ENCODE data around the gene BNC1.
"Not testable (repeated sequence)": the region's sequence is repeated elsewhere in the genome, so short reads cannot be mapped to it uniquely, and the experiment has no call there.

Gene BNC1

DNA sequence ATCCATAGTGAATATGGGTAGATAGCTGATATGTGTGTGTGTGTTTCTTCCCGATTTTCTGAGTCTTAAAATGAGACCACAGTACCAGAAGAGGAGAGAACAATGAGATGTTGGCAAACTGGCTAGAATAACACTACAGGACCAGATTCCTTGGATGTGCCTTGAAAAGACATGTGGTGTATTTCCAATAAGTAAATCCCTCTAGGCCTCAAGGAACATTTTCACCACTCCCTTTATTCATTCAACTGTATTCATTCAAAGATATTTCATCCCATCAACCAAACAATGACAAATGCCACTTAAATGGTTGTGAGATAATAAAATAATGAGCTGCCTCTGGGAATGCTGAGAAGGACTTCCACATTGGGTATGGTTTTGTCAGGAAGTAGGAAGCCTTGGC is 8.7 kb upstream of the BNC1 start:
- DNase-seq (ENCODE audit: low read depth), result no peak

DNA sequence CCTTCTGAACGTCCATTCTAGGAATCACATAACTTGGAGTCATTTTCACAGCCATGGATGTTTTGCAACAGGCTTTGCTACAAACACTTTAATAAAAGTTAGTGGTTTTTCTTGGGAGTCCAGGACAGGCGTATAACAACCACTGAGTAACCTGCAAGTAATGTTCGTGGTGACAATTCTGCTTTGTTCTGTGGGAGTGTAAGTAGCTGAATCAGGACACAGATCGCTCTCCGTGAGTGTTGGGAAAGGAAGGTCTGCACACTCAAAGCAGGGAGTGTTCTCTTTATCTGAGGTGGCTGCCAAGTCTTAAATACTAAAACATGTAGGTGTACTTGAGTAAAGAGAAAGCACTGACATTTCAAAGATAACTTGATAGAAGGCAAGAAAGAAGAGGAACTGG is 7.9 kb upstream of the BNC1 start:
- DNase-seq (ENCODE audit: low read depth), result no peak

DNA sequence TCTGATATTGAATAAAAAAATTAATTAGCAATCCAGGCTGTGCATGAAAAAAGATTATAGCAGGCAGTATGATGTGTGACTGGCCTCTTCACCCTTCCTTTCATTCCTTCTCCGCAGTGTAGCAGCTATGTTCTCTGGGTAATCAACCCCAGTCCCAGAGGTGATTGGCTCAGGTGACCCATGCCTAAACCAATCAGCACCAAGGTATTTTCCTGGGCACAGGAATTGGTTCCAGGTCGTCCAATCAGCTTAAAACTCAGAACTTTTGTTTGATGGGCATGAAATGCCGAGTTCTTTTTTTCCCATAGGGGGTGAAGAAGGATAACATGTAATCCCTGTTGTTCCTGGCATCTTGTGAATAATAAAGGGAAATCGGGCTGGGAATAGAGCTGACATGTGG is 5.8 kb upstream of the BNC1 start:
- no peak for DNase-seq (ENCODE audit: low read depth)

DNA sequence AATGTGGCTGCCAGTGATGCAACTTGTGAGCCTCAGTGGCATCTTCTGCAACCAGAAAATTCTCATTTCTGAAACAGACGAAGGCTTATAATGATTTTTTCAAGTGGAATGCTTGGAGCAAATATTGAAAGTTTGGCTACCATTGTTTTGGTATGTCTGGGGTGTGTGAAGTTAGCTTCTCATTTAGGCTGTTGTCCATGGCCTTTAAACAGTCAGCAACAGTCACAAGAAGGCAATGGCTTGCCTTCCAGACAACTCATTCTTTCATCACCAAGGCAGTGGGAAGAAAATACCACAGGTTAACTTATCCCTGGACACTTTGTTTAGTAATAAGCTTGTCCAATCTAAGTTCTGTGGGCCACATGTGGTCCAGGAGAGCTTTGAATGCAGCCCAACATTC is 4.7 kb upstream of the BNC1 start:
- peak; percentile 34 for DNase-seq (ENCODE audit: low read depth)

DNA sequence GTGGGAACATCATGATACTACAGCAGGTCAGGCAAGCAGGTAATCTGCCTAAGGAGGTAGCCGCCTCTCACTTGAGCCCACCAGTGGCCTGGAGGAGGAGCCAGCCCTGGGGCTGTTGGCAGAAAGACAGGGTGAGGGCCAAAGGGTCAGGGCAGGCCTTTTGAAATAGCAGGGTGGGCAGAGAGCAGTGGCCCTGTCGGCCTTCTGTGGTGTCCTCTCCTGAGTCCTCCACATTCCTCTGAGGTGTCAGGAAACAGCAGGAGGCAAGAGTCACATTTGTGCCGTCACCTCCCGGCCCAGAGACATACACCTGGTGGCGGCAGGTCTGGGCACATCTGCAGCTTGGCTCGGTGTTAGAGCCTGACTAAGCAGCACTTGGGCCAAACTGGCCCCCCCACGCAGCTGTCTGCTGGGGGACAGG is 3.9 kb upstream of the BNC1 start:
- no peak for DNase-seq (ENCODE audit: low read depth)

DNA sequence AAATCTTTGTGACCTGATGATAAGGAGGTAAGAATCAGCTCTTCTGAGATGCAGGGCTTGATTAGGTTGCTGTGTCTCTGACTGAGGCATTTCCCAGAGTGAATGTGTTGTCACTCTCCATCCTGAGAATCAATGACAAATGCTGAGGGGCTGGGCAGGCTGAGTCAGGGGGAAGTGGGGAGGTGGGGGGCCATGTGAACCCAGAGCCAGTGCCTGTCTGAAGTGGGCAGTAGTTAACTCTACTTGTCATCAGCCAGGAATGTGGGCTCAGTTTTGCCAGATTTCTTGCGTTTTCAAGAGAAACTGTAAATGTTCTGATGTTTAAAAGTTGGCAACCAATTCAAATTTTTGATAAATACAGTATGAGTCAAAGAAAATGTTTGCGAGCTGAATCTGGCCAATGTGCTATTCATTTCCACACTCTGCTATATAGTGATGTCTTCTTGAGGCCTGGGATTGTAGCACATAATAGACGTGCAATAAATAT is 3.1 kb upstream of the BNC1 start:
- peak; percentile 91 for DNase-seq (ENCODE audit: low read depth)

DNA sequence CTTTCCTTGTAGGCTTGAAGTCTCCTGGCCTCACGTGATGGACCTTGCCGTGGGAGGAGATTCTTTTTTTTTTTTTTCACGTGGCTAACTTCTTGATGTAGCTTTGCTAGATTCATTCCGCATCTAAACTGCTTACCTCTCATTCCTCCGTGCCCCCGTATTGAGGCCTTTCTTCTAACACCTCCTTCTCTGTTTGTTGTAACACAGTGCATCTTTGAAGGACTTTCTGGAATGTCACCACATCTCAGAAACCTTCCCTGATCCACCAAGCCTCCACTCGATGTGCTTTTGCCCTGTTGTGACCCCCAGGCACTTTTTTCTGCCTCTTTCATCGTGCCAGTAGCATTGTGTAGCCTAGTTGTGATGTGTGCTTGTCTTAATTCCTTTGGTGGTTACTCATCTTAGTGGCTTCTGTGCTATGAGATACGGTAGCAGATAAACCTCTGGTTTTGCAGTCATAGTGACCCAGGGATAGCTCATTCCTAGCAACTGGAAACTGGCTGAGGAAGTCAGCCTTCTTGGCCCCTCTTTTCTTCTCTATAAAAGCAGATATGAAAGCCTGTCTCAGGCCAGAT is 1.6 kb upstream of the BNC1 start:
- peak; percentile 47 for DNase-seq (ENCODE audit: low read depth)

DNA sequence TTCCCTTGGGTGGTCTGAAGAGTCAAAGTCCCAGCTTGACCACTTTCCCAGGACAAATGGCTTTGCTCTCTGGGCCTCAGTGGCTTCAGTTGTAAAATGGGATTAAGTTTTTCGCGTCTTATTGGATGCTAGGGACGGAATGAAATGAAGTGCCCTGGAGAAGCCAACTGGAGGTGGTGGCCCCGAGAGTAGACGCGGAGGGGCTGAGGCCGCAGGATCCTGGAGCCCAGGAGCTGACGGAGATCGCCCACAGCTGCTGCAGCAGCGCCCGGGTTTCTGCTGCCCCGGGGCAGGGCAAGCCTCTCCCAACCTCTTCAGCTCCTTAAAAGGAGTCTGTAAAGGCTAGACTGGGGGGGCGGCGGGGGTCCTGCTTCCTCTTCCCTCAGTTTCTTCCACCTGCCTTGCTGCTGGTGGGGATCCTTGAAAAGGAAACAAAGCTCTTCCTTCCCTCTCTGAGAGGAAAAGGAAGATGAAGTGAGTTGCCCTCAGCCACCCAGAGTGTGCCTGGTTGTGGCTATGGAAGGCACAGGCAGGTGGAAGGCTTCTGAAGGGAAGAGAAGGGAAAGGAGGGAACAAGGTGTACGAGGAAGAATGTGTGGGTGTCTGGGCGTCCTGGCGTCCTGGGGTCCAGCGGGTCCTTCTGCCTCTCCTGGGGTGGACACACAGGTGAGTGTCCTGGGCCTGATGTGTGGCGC is 967 bp upstream of the BNC1 start:
- DNase-seq (ENCODE audit: low read depth), result no peak

DNA sequence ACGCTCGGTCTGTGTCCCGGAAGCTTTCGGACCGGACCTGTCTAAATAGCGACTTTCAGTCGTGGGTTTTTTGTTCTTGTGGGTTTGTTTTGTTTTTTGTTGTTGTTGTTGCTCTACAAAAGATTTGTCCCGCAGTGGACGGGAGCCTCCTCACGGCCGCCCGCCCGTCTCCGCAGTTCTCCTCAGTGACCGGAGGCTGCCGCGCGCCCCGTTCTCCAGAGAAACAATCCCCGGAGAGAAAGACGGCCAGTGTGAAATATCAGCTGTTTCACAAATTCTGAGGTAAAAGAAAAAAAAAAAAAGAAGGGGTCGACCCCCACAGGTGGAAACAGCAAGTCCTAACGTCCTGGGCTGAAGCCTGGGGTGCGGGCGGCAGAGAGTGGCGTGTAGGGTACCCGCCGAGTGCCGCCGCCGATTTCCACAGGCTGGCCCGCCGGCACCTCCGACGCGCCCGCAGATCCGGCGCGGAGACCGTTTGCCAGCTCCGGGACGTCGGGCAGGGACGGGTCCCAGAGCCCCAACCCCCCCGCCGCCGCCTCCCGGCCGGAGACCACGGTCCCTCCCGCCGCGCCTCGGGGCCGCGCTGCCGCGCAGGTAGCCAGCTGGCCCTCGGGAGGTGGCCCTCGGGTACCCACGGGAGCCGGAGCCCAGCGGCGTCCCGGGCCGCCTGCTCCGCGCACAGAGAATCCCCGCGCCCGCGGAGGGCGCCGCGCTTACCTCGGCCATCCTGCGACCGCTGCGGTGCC is 478 bp downstream of the BNC1 start:
- no peak for DNase-seq (ENCODE audit: low read depth)

DNA sequence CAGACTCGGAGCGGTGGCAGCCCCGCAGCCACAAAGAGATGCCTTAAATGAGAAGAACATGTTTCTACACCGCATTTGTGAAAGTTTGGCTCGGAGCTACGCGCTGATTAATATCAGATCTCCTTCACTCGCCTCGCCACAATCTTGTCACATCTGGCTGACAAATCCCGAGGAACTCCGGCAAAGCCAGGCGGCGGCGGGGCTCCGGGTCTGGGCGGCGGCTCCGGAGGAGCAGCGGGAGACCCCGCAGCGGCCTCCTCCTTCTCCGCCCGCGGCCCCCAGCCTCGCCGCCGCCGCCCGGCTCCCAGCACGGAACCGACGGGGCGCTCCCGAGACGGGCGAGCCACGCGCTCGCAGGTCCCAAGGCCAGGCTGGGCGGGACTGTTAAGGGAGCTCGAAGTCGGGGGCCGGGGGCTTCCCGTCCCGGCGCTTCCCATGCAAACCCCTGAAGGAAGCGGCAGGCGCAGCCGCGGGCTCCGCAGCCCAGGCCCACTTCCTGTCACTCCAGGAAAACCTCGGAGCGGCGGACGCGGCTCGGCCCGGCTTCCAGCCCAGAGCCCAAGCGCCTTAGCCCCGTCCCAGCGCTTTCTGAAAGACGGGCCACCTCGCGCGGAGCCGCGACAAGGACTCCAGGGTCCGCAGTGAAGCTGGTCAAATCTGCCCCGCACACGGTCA is 1.2 kb downstream of the BNC1 start:
- DNase-seq (ENCODE audit: low read depth), result peak; percentile 51

DNA sequence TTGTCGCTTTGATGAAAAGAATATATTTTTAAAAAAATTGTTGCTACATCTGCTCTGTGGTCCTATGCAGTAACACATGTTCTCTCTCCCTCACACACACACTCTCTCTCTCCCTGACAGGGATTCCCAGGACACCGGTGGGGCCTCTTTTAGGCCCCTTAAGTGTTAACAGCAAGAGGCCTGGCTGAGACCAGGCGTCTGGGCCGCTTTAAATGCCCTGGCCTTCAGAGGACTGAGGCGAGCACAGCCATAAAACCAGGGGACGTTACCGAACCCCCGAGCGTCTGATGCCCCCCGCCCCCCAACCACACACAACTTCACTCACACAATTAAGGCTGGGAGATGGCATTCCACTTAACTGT is 1.7 kb downstream of the BNC1 start:
- peak; percentile 30 for DNase-seq (ENCODE audit: low read depth)

DNA sequence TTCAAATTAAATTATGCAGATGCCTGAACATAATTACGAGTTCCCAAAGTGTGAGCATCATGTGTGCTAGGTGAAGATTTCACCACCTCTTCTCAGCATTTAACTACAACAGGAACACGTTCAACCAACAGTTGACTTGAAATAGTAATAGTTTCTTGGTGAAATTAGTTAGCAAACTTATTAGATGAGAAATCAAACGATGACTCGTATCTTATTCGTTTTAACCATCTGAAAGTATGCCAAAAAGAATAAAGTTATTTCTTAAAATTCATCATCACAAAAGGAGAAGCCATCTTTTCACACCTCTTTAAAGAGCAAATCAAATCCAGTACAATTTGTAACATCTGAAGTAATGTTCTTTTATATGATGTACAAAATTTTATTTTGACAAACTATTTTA is 2.3 kb downstream of the BNC1 start:
- DNase-seq (ENCODE audit: low read depth), result no peak

DNA sequence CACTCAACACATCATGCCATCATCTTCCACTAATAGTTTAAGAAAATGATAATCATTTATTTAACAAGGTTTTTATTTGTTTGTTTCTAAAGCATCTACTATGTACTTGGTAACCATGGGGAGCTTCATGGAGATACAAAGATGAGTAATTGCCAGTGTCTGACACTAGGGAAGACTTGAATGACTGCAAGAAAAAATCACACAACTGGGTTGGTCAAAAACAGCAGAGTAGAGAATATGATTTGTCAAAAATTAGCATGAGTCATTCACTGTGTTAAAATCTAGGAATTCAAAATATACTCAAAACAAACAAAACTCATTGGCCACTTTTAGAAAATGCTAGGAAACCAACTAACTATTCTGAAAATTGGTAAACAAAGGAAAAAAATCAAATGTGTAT is 6.3 kb downstream of the BNC1 start:
- DNase-seq (ENCODE audit: low read depth), result peak; percentile 63

DNA sequence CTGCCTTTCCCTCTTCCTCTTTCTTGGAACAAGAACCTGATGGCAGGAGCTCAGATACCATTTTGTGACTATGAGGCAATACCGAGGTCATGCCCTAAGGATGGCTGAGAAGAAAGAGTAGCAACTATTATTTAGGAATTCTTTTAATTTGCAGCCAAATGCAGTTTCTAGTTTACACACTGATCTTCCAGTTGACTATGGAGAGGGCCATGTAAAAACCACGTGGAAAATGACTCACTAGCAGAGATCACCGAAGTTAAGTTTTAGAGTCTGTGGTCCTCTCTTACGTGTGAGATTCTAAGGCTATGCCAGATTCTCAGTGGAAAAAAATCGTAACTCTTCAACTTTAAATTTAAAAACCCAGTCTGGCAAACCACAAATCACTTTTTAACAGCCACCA is 7.8 kb downstream of the BNC1 start:
- DNase-seq (ENCODE audit: low read depth), result no peak

DNA sequence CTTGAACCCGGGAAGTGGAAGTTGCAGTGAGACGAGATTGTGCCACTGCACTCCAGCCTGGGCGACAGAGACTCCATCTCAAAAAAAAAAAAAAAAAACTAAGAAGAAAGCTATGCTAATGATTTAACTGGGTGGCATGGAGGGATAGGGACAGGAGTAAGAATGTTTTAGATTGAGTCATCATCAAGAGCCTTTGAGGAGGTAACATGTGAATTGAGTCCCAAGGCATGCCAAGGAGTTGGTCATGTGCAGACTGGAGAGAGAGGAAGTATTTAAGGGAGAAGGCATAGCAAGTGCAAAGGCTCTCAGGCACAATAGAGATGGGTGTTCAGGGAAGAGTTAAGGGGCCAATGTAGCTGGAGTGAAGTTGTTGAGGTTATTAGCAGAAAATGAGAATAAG is 9.1 kb downstream of the BNC1 start:
- no peak for DNase-seq (ENCODE audit: low read depth)

DNA sequence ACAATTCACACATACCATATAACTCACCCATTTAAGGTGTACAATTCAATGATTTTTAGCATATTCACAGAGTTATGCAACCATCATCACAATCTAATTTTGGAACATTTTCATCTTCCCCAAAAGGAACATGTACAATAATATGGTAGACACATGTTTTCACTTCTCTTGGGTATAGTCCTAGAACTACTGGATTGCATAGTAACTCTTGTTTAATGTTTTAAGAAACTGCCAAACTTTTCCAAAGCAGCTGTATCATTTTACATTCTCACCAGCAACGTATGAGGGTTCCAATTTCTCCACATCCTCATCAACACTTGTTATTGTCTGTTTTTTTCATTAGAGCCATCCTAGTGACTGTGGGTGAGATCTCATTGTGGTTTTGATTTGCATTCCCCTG is 14.3 kb downstream of the BNC1 start:
- peak; percentile 61 for DNase-seq (ENCODE audit: low read depth)

DNA sequence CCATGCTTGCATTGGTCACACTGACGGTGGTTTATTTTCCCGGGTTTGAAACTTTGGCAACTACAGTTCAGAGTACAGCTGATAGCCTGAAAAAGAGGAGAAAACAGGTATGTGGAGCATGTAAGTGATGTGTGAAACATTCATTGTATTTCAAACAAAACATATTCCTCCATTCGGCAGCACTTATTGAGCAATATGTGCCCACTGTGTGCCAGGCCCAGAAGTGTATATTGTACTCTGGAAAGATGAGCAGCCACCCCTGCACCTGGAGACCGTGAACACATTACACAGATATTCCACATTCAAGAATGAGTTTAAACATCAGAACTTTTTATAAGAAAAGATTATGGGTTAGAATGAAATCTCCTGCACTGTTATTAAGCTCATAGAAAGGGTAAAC is 16.3 kb downstream of the BNC1 start:
- no peak for DNase-seq (ENCODE audit: low read depth)

DNA sequence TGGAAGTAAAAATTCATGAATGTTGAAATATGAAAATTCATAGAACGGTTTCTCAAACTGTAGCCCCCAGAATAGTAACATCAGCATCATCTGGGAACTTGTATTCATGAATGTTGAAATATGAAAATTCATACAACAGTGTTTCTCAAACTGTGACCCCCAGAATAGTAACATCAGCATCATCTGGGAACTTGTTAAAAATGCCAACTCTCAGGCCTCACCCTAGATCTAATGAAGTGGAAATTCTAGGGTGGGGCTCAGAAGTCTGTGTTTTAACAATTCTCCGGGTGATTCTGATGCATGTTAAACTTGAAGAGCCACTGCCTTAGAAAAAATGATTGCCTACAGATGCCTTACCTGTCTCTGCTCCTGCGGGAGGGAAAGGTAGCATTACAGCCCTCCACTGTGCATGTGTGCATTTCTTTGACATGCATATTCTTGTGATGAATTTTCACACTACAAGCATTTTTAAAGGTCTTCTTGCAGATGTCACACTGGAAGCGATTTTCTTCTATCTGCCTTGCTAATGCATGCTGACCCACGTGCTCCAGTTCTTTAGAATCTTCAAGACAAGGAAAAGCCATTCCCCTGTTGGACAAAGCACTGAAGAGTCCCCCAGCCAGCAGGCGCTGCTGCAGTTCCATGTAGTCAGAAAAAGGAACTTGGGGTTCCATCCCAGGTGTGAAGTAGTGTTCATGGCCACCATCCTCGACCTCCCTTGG is 21.7 kb downstream of the BNC1 start:
- DNase-seq (ENCODE audit: low read depth), result no peak

DNA sequence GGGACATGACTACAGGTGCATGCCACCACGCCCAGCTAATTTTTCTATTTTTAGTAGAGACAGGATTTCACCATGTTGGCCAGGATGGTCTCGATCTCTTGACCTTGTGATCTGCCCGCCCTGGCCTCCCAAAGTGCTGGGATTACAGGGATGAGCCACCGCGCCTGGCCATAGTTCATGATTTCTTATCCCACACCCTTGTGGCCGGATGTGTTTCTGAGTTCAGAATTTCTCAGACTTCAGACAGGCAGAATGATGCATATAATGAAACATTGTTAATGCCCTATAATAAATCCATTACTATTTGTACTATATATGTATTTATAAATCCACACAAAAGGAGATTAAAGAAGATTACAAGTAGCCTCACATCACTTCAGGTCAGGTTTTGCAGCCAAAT is 22.3 kb downstream of the BNC1 start:
- not testable (repeated sequence) for DNase-seq (ENCODE audit: low read depth)

DNA sequence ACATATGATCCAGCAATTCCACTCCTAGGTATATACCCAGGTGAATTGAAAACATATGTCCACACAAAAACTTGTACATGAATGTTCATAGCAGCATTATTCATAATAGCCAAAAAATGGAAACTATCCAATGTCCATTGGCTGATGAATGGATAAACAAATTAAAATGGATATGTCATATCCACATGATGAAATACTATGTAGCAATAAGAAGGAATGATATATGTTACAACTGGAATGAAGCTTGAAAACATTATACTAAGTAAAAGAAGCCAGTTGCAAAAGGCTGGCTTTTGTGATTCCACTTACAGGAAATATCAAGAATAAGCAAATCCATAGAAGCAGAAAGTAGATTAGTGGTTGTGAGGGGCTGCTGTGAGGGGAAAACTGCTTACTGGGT is 33.7 kb downstream of the BNC1 start:
- peak; percentile 82 for DNase-seq (ENCODE audit: low read depth)

DNA sequence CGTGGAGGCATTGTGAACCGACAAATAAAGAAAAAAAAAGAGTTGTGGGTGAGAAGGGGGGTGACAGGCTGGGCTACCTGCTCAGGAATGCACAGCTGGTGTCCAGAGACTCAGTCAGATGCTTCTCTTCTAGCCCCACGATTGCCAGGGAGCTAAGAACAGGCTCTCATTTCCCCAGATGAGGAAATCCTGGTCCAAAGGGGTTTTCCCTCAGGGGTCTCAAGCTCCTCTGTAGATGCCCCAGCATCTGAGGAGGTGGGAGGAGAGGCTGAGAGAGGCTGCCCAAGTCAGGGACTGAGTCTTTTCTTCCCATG is 35.5 kb downstream of the BNC1 start:
- DNase-seq (ENCODE audit: low read depth), result no peak
